ENCODE data around the gene MSANTD7.

The MSANTD7 gene, protein sequence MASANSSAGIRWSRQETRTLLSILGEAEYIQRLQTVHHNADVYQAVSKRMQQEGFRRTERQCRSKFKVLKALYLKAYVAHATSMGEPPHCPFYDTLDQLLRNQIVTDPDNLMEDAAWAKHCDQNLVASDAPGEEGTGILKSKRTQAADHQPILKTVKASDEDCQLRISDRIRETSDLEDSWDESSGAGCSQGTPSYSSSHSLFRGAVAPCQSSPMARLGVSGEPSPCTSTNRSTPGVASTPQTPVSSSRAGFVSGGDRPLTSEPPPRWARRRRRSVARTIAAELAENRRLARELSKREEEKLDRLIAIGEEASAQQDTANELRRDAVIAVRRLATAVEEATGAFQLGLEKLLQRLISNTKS

DNA sequence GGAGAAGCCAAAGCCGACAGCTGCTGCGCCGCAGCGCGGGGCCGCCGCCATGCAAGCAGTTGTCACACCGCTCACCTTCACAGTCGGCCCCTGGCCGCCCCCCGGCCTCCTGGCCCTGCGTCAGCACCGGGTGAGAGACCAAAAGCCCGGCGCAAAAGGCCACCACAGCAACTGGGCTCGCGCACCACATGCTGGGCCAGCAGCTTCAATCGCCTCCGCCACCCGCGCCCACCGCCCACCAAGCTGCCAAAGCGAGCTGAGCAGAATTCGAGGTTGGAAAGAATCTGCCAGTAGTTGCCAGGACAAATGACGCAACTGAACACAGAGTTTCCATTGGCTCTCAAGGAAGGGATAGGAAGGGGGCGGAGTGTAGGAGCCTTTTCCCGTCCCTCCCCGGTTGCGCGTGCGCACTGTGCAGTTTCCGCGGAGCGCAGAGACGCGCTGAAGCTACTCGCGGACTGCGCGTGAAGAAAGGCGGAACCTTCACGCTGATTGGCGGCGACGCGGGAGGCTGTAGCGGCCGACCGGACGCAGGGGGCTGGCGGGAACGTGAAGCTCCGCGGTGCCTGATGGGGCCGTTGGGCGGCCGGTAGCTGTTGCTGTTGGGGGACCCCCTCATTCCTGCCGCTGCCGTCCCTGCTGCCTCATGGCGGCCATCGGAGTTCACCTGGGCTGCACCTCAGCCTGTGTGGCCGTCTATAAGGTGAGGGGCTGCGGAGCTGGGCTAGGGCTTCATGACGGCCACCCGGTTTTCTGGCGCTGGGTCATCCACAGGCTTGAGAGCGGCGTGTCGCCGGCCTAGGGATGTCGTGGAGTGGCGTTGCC, at the start of gene MSANTD7, which contains the start of the genes CDNF and HSPA14:
TSS of gene MSANTD7 (plus strand) at position 550 of the 825 bp plus-strand sequence. CDS start 3,979 bp downstream, outside the sequence.
TSS of gene CDNF (minus strand) at position 281 of the 825 bp plus-strand sequence. CDS start at position 190, 91 bp downstream.
TSS of gene HSPA14 (plus strand) at position 550 of the 825 bp plus-strand sequence. CDS start at position 647, 97 bp downstream.
- H3K4me3 ChIP-seq (ENCODE audit: low read depth, low read length) = peak within 1 kb of the TSS; percentile 77
- TF ChIP-seq, protein P1, sequence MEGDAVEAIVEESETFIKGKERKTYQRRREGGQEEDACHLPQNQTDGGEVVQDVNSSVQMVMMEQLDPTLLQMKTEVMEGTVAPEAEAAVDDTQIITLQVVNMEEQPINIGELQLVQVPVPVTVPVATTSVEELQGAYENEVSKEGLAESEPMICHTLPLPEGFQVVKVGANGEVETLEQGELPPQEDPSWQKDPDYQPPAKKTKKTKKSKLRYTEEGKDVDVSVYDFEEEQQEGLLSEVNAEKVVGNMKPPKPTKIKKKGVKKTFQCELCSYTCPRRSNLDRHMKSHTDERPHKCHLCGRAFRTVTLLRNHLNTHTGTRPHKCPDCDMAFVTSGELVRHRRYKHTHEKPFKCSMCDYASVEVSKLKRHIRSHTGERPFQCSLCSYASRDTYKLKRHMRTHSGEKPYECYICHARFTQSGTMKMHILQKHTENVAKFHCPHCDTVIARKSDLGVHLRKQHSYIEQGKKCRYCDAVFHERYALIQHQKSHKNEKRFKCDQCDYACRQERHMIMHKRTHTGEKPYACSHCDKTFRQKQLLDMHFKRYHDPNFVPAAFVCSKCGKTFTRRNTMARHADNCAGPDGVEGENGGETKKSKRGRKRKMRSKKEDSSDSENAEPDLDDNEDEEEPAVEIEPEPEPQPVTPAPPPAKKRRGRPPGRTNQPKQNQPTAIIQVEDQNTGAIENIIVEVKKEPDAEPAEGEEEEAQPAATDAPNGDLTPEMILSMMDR (IDR thresholded peaks at IDR 0.05; ENCODE audit: low read depth, low read length) = no peak
- in situ Hi-C loops (cut with HindIII; ENCODE audit: low sequenced_read_pairs) = no loop called here

DNA sequence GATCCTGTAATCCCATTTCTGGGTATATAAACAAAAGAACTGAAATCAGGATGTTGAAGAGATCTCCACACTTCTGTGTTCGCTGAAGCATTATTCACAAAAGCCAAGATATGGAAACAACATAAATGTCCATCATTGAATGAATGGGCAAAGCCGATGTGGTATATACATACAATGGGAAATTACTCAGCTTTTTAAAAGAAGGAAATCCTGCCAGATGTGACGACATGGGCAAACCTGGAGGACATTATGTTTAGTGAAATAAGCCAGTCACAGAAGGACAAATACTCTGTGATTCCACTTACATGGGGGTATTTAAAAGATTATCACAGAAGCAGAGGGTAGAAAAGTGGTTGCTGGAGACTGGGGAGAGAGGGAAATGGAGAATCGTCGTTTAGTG, 39.5 kb upstream of the MSANTD7 start:
- in situ Hi-C loops (cut with HindIII; ENCODE audit: low sequenced_read_pairs) = no loop called here
- no peak for DNase-seq (ENCODE audit: low read depth, low spot score)
- TF ChIP-seq, protein P1 (IDR thresholded peaks at IDR 0.05; ENCODE audit: low read depth, low read length) = no peak
- no peak overlapping the region for H3K4me3 ChIP-seq (ENCODE audit: low read depth, low read length)

More for the DNA sequence above, at the start of gene MSANTD7, which contains the start of the genes CDNF and HSPA14:
- peak; percentile 100 for DNase-seq (ENCODE audit: low read depth, low spot score)

DNA sequence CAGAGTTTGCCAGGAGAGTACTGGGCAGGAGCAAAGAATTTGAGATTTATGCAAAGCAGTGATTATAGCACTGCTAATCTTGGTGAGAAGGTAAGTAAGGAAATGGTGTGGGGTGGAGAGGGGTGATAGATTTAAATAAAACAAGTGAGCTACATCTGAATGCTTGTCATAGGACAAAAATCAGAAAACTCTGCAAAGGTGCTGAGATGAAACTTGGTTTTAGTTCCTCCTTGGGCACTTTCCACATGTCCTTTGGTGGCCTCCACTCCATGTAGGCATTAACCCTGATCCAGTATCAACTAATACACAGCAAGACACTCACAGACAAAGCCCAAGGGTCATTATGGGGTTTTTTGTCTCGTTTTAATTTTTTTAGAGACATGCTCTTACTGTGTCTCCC, 37.7 kb upstream of the MSANTD7 start:
- TF ChIP-seq, protein P1 (IDR thresholded peaks at IDR 0.05; ENCODE audit: low read depth, low read length) = no peak
- no peak for DNase-seq (ENCODE audit: low read depth, low spot score)
- in situ Hi-C loops (cut with HindIII; ENCODE audit: low sequenced_read_pairs) = no loop called here
- H3K4me3 ChIP-seq (ENCODE audit: low read depth, low read length) = no peak overlapping the region

DNA sequence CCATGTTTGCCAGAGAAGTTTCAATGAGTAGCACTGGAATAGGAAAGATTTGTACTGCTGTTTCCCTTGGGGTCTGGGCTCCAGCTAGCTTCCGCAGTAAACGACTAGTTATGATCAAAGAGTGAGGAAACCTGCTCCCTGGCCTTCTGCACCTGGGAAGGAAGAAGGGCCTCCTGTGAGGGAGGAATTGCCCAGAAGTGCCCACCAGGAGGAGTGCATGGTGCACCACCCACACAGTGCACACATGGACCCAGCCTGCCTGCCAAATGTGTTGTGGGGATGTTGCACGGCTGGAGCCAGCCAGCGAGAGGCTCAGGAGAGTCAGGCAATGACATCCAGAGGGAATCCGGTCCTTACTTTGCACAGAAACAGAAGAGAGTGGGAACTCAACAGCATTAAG, 36.4 kb upstream of the MSANTD7 start:
- H3K4me3 ChIP-seq (ENCODE audit: low read depth, low read length) = no peak overlapping the region
- in situ Hi-C loops (cut with HindIII; ENCODE audit: low sequenced_read_pairs) = no loop called here
- TF ChIP-seq, protein P1 (IDR thresholded peaks at IDR 0.05; ENCODE audit: low read depth, low read length) = no peak
- DNase-seq (ENCODE audit: low read depth, low spot score) = no peak

DNA sequence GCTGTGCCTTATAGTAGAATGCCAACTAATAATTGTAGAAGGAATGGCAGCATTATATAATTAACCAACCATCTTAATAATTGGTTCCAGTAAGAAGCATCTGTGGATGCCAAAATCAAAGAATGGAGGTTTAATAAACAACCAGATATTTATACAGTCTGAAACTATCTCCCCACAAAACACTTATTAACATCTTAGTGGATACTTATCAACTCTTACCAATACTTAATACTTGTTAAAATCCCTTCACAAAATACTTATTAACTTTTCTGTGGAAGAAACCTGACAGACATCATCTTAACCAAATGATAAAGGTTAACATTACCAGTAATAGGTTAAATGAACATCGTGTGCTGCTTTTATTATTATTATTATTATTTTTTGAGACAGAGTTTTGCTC, 34.3 kb upstream of the MSANTD7 start:
- in situ Hi-C loops (cut with HindIII; ENCODE audit: low sequenced_read_pairs) = no loop called here

DNA sequence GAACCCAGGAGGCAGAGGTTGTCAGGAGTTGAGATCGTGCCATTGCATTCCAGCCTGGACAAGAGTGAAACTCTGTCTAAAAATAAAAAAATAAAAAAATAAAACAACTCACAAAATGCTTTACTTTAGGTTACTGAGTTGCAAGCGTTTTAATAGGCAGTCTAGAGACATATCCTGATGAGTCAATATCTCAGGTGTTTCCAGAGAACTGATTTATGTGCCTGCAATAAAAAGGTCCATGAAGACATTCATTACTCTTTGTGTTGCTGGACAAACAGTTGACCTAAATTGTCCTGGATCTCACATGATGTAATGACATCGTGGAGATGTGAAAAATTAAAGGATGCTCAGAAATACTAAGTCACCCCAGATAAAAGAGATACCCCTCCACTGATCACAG, 31.8 kb upstream of the MSANTD7 start:
- TF ChIP-seq, protein P1 (IDR thresholded peaks at IDR 0.05; ENCODE audit: low read depth, low read length) = no peak
- H3K4me3 ChIP-seq (ENCODE audit: low read depth, low read length) = no peak overlapping the region
- DNase-seq (ENCODE audit: low read depth, low spot score) = no peak
- in situ Hi-C loops (cut with HindIII; ENCODE audit: low sequenced_read_pairs) = no loop called here

More for the DNA sequence above, 34.3 kb upstream of the MSANTD7 start:
- no peak for DNase-seq (ENCODE audit: low read depth, low spot score)
- TF ChIP-seq, protein P1 (IDR thresholded peaks at IDR 0.05; ENCODE audit: low read depth, low read length) = no peak
- no peak overlapping the region for H3K4me3 ChIP-seq (ENCODE audit: low read depth, low read length)

Measured in astrocyte of the spinal cord (primary cell).